ENCODE results near the gene ARVCF. TPM values are rescaled to one million over a fixed set of nuclear protein-coding genes. Genes with fewer than 3 reads are reported as not detected.
A peak's percentile ranks its signal among the peaks of the same experiment; 100 is the strongest.

The ARVCF gene
- total and polyA plus RNA-seq, 9 of the 15 experiments (the other 6 are each of a cell fraction or from before 2014, with no cell fraction given), result 0.03 to 97.4 (median 15.6) TPM

- TF ChIP-seq ZBTB49 (CRISPR knock-in tag; IDR thresholded peaks at IDR 0.05; ENCODE audit: borderline replicate concordance) (no peak), ETS1 (conservative IDR thresholded peaks at IDR 0.05; ENCODE audit: control insufficient read depth, low read depth, low read length) (0 out of 2 replicates have a peak, but pooled peaks have one; percentile 35)
Measured at GRCh38 chr22:20036535-20037392, 20.1 kb upstream of the ARVCF start (continued).

- no TSS peak for BruUV-seq (replicated peaks)
- intact Hi-C loops (cut with micrococcal nuclease), result no loop called here
- ChIA-PET CTCF (ENCODE audit: low intra/inter-chr PET ratio) (no interaction called here), POLR2A (interaction anchor here (0.6 to 6.4 kb wide), 20 partner anchors 8 to 1000 kb away, joined by 3 to 54 read pairs (median 4); partner anchors contain the start of genes TANGO2 and TRMT2A)
- Histone ChIP-seq H3K36me3 (ENCODE audit: control insufficient read depth, insufficient read depth, low read length) (peaks cover 82% of the 10 kb centered on the region; the same call in 2 of the 3 replicates), H3K27me3 (ENCODE audit: control insufficient read depth in 2 of 2, insufficient read depth in 2 of 2, low read length in 2 of 2) (no peaks in the 10 kb centered on the region), H3K9me1 (ENCODE audit: control insufficient read depth, insufficient read depth, low read length) (peaks cover 16% of the 10 kb centered on the region), H3K79me2 (ENCODE audit: control insufficient read depth, insufficient read depth, low read length) (peaks cover 48% of the 10 kb centered on the region), H3K9ac (ENCODE audit: insufficient read depth in 1 of 2, low read depth in 2 of 2, low read length in 2 of 2) (peak overlapping the region in 1 of 2 experiments; percentile 66; a peak in 2 of 4 replicates), H2AFZ (ENCODE audit: low read depth, low read length) (no peak overlapping the region), H3K9me3 (replicated peaks; ENCODE audit: control insufficient read depth, insufficient read depth, low read depth, low read length) (no peaks in the 10 kb centered on the region), H3K4me2 (ENCODE audit: insufficient read depth, low read length) (no peak overlapping the region), H3K27ac (ENCODE audit: extremely low read depth, low read depth, low read length) (no peak overlapping the region), H4K20me1 (replicated peaks; ENCODE audit: control insufficient read depth, insufficient read depth, low read length) (peaks cover 65% of the 10 kb centered on the region), H3K4me1 (replicated peaks in 1 of 2; ENCODE audit: control insufficient read depth in 2 of 2, insufficient read depth in 2 of 2, low read length in 2 of 2) (peaks cover 11 to 63% of the 10 kb centered on the region in 2 experiments; a peak in 4 of 5 replicates), H3K4me3 (no peak overlapping the region)
- in situ Hi-C loops (cut with MboI), result no loop called here
- WGBS (ENCODE audit: insufficient coverage, low coverage, missing lambda C conversion rate), result 87% methylated on average over 10 of the region's 10 CpGs
- FAIRE-seq, result no peak
- no peak for ATAC-seq
- no peak for DNase-seq (ENCODE audit: extremely low read depth in 1 of 4, low spot score in 3 of 4)
- TF ChIP-seq SFPQ (IDR thresholded peaks at IDR 0.05; ENCODE audit: low read depth, low read length) (no peak), ZSCAN32 (CRISPR knock-in tag; IDR thresholded peaks at IDR 0.05) (no peak), PHF8 (IDR thresholded peaks at IDR 0.05; ENCODE audit: borderline replicate concordance, low read length) (0 out of 2 replicates have a peak, but pooled peaks have one; percentile 3), NFYB (IDR thresholded peaks at IDR 0.05; ENCODE audit: extremely low read depth, insufficient read length) (peak; percentile 8), MEIS2 (IDR thresholded peaks at IDR 0.05; ENCODE audit: partially characterized antibody) (peak; percentile 23), HMGXB4 (CRISPR knock-in tag; IDR thresholded peaks at IDR 0.05) (0 out of 2 replicates have a peak, but pooled peaks have one; percentile 20), HDAC6 (IDR thresholded peaks at IDR 0.05; ENCODE audit: low read depth, low read length) (peak; percentile 37; the same call in 1 of the 2 replicates)
Measured at GRCh38 chr22:20036084-20036482, 19.5 kb upstream of the ARVCF start.

Data from K562 (cell line).